Measurements from ENCODE around the gene NUP107. TPM values are rescaled to one million over a fixed set of nuclear protein-coding genes. Genes with fewer than 3 reads are reported as not detected.

Gene NUP107
- total and polyA plus RNA-seq, 4 experiments from 2014 or later: 25.9 to 70.7 (median 54.4) TPM

DNA sequence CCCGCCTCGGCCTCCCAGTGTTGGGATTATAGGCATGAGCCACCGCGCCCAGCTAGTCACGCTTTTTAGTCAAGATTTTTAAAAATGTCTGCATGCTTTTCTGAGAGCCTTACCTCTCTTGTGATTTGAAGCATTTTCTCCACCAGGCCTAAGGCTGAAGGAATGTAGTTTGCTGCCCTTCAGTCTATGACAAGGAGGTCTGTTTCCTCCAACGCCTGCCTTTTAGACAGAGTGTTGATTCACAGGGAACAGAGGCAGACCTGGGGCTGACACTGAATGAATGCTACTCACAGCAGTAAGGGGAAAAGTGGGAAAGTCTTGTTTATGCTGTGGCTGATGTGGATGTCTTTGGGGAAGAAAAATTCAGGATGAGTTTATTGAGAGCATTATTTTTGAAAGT lies 94.0 kb downstream of the NUP107 start:
- H3K27ac ChIP-seq (ENCODE audit: low read depth, low read length): no peak overlapping the region
- H3K27me3 ChIP-seq (ENCODE audit: insufficient read depth, low read length): no peaks in the 10 kb centered on the region
- Mint-ChIP-seq H3K4me1 (no peaks in the 10 kb centered on the region), H3K9me3 (no peaks in the 10 kb centered on the region), H3K4me3 (no peak overlapping the region), H3K27ac (peak overlapping the region in 1 of 7 donors; percentile 18), H3K36me3 (no peaks in the 10 kb centered on the region), H3K27me3 (no peaks in the 10 kb centered on the region)
- H3K4me3 ChIP-seq (ENCODE audit: low read length in 2 of 2): no peak overlapping the region
- H3K9me3 ChIP-seq (ENCODE audit: control insufficient read depth in 1 of 2, low read length in 2 of 2): no peaks in the 10 kb centered on the region
- intact Hi-C loops (cut with micrococcal nuclease): no loop called here
- ChIA-PET POLR2A (ENCODE audit: partially characterized antibody) (no interaction called here), CTCF (ENCODE audit: partially characterized antibody) (no interaction called here)
- no peaks in the 10 kb centered on the region for H3K4me1 ChIP-seq (ENCODE audit: insufficient read depth, low read length)
- H3K36me3 ChIP-seq (ENCODE audit: insufficient read depth, low read length): no peaks in the 10 kb centered on the region
- no peak for DNase-seq

DNA sequence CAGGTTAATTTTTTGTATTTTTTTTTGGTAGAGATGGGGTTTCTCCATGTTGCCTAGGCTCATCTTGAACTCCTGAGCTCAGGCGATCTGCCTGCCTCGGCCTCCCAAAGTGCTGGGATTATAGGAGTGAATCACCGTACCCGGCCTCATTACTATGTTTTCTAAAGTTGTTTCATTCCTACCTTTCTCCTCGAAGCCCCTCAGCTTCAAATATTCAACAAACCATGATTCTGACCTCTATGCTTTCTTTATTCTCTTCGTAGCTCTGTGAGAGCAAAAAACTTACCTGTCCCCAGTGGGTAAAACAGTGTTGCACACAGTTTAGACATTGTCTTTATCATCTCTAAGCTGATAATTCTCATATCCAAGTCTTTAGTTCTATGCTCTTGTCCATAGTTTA lies 95.0 kb downstream of the NUP107 start:
- no peaks in the 10 kb centered on the region for H3K9me3 Mint-ChIP-seq
- no peaks in the 10 kb centered on the region for H3K27me3 Mint-ChIP-seq
- H3K4me1 Mint-ChIP-seq: no peaks in the 10 kb centered on the region
- H3K27ac Mint-ChIP-seq: no peak overlapping the region
- Histone ChIP-seq H3K9me3 (ENCODE audit: control insufficient read depth in 1 of 2, low read length in 2 of 2) (no peaks in the 10 kb centered on the region), H3K4me1 (ENCODE audit: insufficient read depth, low read length) (no peaks in the 10 kb centered on the region), H3K36me3 (ENCODE audit: insufficient read depth, low read length) (no peaks in the 10 kb centered on the region), H3K4me3 (ENCODE audit: low read length in 2 of 2) (no peak overlapping the region), H3K27ac (ENCODE audit: low read depth, low read length) (no peak overlapping the region), H3K27me3 (ENCODE audit: insufficient read depth, low read length) (no peaks in the 10 kb centered on the region)
- POLR2A ChIA-PET (ENCODE audit: partially characterized antibody): no interaction called here
- H3K4me3 Mint-ChIP-seq: no peak overlapping the region
- no peaks in the 10 kb centered on the region for H3K36me3 Mint-ChIP-seq
- intact Hi-C loops (cut with micrococcal nuclease): no loop called here
- no peak for DNase-seq
- CTCF ChIA-PET (ENCODE audit: partially characterized antibody): no interaction called here

DNA sequence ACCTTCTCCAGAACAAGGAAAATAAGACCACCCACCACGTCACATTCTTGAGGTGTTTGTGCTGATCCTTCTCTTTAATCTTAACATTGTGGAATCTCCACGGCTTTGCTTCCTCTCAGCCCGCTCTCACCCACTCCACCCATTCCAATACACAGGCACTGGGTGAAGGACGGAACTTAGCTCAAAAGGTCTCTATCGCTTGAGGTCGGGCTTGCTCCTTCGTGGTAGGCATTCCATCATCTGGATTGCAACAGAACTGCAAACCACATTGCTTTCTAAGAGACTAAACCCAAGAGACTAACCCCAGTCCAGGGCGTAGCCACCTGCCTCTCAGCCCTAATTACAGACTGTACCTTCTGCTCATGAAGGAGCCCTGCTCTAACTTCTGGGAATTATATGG lies 97.2 kb downstream of the NUP107 start:
- Histone ChIP-seq H3K4me1 (ENCODE audit: insufficient read depth, low read length) (no peaks in the 10 kb centered on the region), H3K27ac (ENCODE audit: low read depth, low read length) (no peak overlapping the region), H3K4me3 (ENCODE audit: low read length in 2 of 2) (no peak overlapping the region), H3K9me3 (ENCODE audit: control insufficient read depth in 1 of 2, low read length in 2 of 2) (no peaks in the 10 kb centered on the region), H3K36me3 (ENCODE audit: insufficient read depth, low read length) (no peaks in the 10 kb centered on the region), H3K27me3 (ENCODE audit: insufficient read depth, low read length) (no peaks in the 10 kb centered on the region)
- H3K4me3 Mint-ChIP-seq: no peak overlapping the region
- no peaks in the 10 kb centered on the region for H3K9me3 Mint-ChIP-seq
- no peaks in the 10 kb centered on the region for H3K27me3 Mint-ChIP-seq
- no peak for DNase-seq
- intact Hi-C loops (cut with micrococcal nuclease): no loop called here
- no peak overlapping the region for H3K27ac Mint-ChIP-seq
- no peaks in the 10 kb centered on the region for H3K4me1 Mint-ChIP-seq
- no peaks in the 10 kb centered on the region for H3K36me3 Mint-ChIP-seq
- ChIA-PET POLR2A (ENCODE audit: partially characterized antibody) (interaction anchor here (1.9 kb wide), 1 partner anchor 24 kb away, joined by 4 read pairs; the partner anchor contains the start of gene MDM2), CTCF (ENCODE audit: partially characterized antibody) (interaction anchor here (1.5 kb wide), 1 partner anchor 30 kb away, joined by 3 read pairs; no protein-coding TSS in a partner anchor)

DNA sequence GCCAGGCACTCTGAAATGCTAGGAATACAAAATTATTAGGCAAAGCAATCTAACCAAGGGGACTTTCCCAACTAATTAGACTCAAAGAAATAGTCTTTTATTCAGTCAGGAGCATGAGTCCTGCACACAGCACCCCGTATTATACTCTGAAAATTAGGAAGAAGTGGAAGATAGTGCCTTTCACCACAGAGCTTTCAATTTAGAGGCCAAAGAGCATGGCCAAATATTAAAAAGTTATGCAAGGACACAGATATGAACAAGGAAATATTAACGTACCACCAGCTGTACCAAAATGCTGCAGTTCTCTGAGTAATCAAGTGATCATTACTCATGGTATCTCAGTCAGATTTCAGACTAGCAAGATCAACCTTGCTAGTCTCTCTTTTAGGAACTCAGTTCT lies 98.6 kb downstream of the NUP107 start:
- Mint-ChIP-seq H3K27me3 (no peaks in the 10 kb centered on the region), H3K9me3 (no peaks in the 10 kb centered on the region), H3K27ac (no peak overlapping the region), H3K36me3 (no peaks in the 10 kb centered on the region), H3K4me3 (no peak overlapping the region), H3K4me1 (no peaks in the 10 kb centered on the region)
- H3K4me3 ChIP-seq (ENCODE audit: low read length in 2 of 2): no peak overlapping the region
- no peaks in the 10 kb centered on the region for H3K27me3 ChIP-seq (ENCODE audit: insufficient read depth, low read length)
- POLR2A ChIA-PET (ENCODE audit: partially characterized antibody): no interaction called here
- H3K36me3 ChIP-seq (ENCODE audit: insufficient read depth, low read length): no peaks in the 10 kb centered on the region
- H3K9me3 ChIP-seq (ENCODE audit: control insufficient read depth in 1 of 2, low read length in 2 of 2): no peaks in the 10 kb centered on the region
- no peak overlapping the region for H3K27ac ChIP-seq (ENCODE audit: low read depth, low read length)
- intact Hi-C loops (cut with micrococcal nuclease): no loop called here
- no peaks in the 10 kb centered on the region for H3K4me1 ChIP-seq (ENCODE audit: insufficient read depth, low read length)
- CTCF ChIA-PET (ENCODE audit: partially characterized antibody): no interaction called here
- DNase-seq: no peak

DNA sequence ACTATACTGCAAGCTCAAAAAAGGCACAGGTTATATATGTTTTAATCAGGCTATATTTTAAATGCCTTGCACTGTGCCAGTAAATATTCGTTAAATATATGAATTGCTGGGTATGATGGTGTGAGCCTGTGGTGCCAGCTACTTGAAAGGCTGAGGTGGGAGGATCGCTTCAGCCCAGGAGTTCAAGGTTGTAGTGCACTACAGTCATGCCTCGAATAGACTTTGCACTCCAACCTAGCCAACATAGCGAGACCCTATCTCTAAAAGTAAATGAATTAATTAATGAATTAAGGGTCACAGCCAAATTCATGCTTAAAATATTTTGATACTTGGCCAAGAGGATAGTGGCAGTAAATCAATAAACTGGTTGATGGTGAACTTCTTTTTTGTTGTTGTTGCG lies 99.0 kb downstream of the NUP107 start:
- no peaks in the 10 kb centered on the region for H3K9me3 ChIP-seq (ENCODE audit: control insufficient read depth in 1 of 2, low read length in 2 of 2)
- DNase-seq: no peak
- H3K4me1 Mint-ChIP-seq: no peaks in the 10 kb centered on the region
- H3K9me3 Mint-ChIP-seq: no peaks in the 10 kb centered on the region
- no peak overlapping the region for H3K4me3 ChIP-seq (ENCODE audit: low read length in 2 of 2)
- no peak overlapping the region for H3K27ac ChIP-seq (ENCODE audit: low read depth, low read length)
- H3K4me3 Mint-ChIP-seq: no peak overlapping the region
- no peaks in the 10 kb centered on the region for H3K27me3 ChIP-seq (ENCODE audit: insufficient read depth, low read length)
- H3K36me3 ChIP-seq (ENCODE audit: insufficient read depth, low read length): no peaks in the 10 kb centered on the region
- H3K36me3 Mint-ChIP-seq: no peaks in the 10 kb centered on the region
- ChIA-PET CTCF (ENCODE audit: partially characterized antibody) (no interaction called here), POLR2A (ENCODE audit: partially characterized antibody) (no interaction called here)
- H3K27me3 Mint-ChIP-seq: no peaks in the 10 kb centered on the region
- intact Hi-C loops (cut with micrococcal nuclease): no loop called here
- H3K4me1 ChIP-seq (ENCODE audit: insufficient read depth, low read length): no peaks in the 10 kb centered on the region
- no peak overlapping the region for H3K27ac Mint-ChIP-seq

DNA sequence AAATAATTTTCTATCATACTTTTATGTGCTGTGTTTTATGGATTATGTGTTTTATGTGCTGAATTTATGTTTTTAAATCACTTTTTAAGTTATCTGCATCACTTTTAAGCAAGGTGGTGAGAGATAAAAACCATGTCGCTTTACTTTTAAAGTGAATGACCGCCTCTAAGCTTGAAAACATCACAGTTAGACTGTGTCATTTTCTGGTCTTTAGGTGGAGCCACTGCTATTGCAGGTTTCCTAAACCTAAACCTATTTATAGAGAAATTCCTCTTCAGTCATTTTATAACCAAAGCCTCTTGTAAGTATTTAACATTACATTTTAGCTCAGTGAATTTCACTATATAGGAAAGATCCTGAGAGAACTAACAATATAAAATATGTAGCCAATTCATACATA lies 100.2 kb downstream of the NUP107 start:
- Histone ChIP-seq H3K4me1 (ENCODE audit: insufficient read depth, low read length) (no peaks in the 10 kb centered on the region), H3K4me3 (ENCODE audit: low read length in 2 of 2) (no peak overlapping the region), H3K9me3 (ENCODE audit: control insufficient read depth in 1 of 2, low read length in 2 of 2) (no peaks in the 10 kb centered on the region), H3K27me3 (ENCODE audit: insufficient read depth, low read length) (no peaks in the 10 kb centered on the region), H3K27ac (ENCODE audit: low read depth, low read length) (no peak overlapping the region), H3K36me3 (ENCODE audit: insufficient read depth, low read length) (no peaks in the 10 kb centered on the region)
- ChIA-PET CTCF (ENCODE audit: partially characterized antibody) (interaction anchor here (1.1 kb wide), 1 partner anchor 10 kb away, joined by 3 read pairs; no protein-coding TSS in a partner anchor), POLR2A (ENCODE audit: partially characterized antibody) (interaction anchor here (0.9 kb wide), 1 partner anchor 20 kb away, joined by 3 read pairs; no protein-coding TSS in a partner anchor)
- intact Hi-C loops (cut with micrococcal nuclease): no loop called here
- Mint-ChIP-seq H3K9me3 (no peaks in the 10 kb centered on the region), H3K27me3 (no peaks in the 10 kb centered on the region), H3K4me1 (no peaks in the 10 kb centered on the region), H3K27ac (no peak overlapping the region), H3K4me3 (no peak overlapping the region), H3K36me3 (no peaks in the 10 kb centered on the region)
- no peak for DNase-seq

DNA sequence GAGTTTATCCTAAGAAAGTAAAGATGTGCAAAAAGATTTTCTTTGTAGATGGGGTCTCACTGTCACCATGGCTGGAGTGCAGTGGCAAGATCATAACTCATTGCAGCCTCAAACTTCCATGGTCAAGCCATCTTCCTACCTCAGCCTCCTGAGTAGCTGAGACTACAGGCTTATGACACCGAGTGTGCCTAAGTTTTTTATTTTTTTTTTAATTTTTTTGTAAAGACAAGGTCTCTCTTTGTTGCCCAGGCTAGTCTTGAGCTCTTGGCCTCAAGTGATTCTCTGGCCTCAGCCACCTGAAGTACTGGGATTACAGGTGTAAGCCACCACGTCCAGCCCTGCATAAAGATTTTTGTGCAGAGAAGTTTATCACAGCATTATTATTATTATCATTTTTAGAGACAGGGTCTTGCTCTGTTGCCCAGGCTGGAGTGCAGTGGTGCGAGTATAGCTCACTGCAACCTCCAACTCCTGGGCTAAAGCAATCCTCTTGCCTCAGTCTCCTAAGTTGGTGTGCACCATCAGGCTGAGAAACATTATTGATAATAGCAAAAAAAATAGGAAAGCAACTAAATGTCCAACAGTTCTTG lies 101.9 kb downstream of the NUP107 start:
- Histone ChIP-seq H3K4me3 (ENCODE audit: low read length in 2 of 2) (no peak overlapping the region), H3K9me3 (ENCODE audit: control insufficient read depth in 1 of 2, low read length in 2 of 2) (no peaks in the 10 kb centered on the region), H3K4me1 (ENCODE audit: insufficient read depth, low read length) (no peaks in the 10 kb centered on the region), H3K27me3 (ENCODE audit: insufficient read depth, low read length) (no peaks in the 10 kb centered on the region), H3K27ac (ENCODE audit: low read depth, low read length) (no peak overlapping the region), H3K36me3 (ENCODE audit: insufficient read depth, low read length) (no peaks in the 10 kb centered on the region)
- H3K27me3 Mint-ChIP-seq: no peaks in the 10 kb centered on the region
- H3K9me3 Mint-ChIP-seq: no peaks in the 10 kb centered on the region
- DNase-seq: no peak
- POLR2A ChIA-PET (ENCODE audit: partially characterized antibody): no interaction called here
- peak overlapping the region in 1 of 7 donors; percentile 10 for H3K27ac Mint-ChIP-seq
- no peak overlapping the region for H3K4me3 Mint-ChIP-seq
- CTCF ChIA-PET (ENCODE audit: partially characterized antibody): no interaction called here
- intact Hi-C loops (cut with micrococcal nuclease): no loop called here
- H3K36me3 Mint-ChIP-seq: no peaks in the 10 kb centered on the region
- peaks cover 0 to 4% (median 0%) of the 10 kb centered on the region in 4 donors for H3K4me1 Mint-ChIP-seq
